Islet of Langerhans (tissue), 1 donor: ENCODE measurements around the gene NELFCD.
"Not testable (repeated sequence)": the region's sequence is repeated elsewhere in the genome, so short reads cannot be mapped to it uniquely, and the experiment has no call there.

ENCODE experiments used
- FAIRE-seq: peaks from one replicate; lab custom pipeline; 2011; peaks lifted over from hg19 to GRCh38; lab: Jason Lieb, UNC

NELFCD gene, protein sequence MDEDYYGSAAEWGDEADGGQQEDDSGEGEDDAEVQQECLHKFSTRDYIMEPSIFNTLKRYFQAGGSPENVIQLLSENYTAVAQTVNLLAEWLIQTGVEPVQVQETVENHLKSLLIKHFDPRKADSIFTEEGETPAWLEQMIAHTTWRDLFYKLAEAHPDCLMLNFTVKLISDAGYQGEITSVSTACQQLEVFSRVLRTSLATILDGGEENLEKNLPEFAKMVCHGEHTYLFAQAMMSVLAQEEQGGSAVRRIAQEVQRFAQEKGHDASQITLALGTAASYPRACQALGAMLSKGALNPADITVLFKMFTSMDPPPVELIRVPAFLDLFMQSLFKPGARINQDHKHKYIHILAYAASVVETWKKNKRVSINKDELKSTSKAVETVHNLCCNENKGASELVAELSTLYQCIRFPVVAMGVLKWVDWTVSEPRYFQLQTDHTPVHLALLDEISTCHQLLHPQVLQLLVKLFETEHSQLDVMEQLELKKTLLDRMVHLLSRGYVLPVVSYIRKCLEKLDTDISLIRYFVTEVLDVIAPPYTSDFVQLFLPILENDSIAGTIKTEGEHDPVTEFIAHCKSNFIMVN

DNA sequence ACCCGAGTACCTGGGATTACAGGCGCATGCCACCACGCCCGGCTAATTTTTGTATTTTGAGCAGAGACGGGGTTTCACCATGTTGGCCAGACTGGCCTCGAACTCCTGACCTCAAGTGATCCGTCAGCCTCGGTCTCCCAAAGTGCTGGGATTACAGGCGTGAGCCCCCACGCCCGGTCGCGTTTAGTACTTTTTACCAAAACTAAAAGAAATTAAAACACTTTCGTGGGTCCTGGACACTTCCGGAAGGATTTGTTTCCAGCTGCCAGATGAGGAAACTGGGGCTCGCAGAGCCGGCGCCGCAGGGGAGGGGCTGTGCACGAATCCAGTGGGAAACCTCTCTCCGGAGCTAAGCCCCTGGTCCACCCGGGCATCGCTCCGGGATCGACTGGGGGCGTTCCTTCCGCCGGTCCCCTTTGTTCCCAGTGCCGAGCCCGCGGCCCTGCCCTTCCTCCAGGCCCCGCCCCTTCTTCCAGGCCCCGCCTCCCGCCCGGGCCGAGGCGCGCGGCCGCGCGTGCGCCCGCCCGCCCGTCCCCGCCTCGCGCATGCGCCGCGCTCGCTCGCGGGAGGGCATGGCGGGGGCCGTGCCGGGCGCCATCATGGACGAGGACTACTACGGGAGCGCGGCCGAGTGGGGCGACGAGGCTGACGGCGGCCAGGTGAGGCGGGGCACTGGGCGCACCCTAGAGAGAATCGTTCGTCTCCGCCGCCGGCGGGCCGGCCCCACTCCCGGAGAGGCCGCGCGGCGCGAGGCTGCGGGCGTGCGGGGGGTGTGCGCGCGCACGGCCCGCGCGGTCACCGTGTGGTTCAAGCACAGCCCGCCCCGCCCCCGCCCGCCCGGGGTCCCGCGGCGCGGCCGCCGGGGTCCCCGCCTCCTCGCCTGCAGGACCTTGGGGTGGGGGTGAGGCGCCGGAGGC, at the start of gene NELFCD:
Gene NELFCD, plus strand, starts transcription at position 546 of the 917 bp plus-strand sequence. Its CDS starts 54 bp downstream, at position 600.
- no peak for FAIRE-seq

DNA sequence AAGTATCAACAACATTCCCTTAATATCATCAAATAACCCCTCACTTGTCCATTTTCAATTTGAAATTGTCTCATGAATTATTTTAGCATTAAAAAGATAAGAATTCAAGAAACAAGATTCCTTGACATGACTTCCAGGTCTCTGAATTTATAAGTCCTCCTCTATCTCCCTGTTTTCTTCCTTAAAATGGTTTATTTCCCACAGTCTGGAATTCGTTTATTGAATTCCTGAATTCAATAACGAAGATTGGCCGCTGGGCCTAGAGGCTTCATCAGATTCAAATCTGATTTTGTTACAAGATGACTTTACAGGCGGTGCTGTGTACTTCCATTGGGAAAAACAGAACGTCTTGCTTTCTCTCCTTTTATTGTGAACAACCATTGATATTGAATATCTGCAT, 48.9 kb upstream of the NELFCD start:
- no peak for FAIRE-seq

DNA sequence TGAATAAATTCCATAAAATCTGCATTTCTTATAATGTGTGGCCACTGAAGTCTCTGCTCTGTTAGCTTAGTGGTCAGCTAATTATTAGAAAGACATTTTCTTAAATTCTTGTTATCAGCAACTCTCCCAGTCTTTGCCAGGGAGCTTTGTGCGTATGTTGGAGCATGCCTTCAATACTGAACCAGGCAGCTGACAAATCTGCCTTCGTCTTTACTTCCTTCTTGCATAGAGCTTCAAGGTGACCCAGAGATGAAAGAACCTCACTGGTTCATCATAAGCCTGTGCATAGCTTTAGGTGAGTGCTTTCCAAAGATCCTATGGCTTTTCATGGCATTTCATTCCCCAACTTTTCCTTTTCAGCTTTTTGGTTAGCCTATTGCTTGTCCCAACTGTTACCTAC, 43.0 kb upstream of the NELFCD start:
- no peak for FAIRE-seq

DNA sequence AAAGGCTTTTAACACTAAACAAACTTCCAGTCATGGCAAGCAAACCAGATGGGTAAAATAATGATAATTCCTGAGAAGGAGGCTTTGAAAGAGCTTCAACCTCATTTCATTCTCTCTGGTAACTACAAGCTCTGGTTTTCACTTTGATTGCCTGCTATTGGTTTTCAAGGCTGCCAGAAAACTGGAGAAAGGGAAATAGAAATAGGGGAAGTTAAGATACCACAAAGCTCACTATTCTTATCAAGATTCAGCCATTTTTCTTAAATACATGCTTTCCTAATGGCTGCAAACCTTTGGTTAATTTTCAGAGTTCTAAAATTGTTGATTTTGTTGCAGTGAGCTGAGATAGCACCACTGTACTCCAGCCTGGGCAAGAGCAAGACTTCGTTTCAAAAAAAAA, 42.5 kb upstream of the NELFCD start:
- no peak for FAIRE-seq

DNA sequence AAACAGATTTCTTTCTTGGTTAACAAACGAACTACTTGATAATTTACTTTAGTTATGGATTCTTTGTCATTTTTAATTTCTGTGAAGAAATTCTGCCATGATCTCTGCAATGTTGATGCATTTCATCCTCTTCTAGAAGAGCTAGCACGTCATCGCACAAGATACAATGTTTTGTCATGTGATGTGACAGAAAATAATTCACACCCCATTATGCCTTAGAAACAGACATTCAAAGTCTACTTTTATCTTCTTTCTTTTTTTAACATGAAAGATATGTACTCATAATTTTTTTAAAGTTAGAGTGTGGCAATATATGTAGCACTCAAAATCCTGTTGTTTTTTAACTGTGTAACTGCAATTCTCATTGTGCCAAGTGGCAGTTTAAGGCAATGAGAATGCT, 39.6 kb upstream of the NELFCD start:
- peak; percentile 68 for FAIRE-seq

DNA sequence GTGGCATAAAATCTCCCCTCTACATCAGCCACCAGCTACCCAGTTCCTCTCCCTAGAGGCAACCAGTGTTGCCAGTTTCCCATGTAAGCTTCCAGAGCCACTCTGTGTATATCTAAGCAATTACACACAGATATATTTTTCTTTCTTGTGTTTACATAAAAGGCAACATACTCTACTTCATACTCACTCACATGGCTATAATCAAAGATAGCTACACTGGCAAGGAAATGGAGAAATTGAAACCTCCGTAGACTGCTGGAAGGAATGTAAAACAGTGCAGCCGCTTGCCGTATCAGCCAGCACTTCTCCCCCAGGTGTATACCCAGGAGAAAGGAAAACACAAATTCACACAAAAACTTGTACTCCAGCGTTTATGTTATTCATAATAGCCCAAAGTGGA, 38.5 kb upstream of the NELFCD start:
- no peak for FAIRE-seq

DNA sequence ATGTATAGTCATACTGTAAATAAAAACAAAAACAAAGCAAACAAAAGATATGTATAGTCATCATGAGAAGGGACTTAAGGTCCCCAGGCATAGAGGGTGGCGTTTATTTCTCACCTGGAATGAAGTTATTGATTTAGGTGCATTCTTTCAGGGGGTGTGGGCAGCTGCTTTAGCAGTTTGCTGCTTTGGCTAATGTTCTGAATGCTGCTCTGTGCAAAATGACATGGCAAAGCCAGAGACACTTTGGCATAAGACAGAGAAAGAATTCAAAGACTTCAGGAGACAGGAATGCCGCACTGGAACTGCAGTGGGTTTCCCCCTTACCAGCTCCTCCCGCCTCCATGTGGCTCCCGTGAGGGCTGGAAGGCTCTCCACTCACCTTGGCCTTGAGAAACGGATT, 36.4 kb upstream of the NELFCD start:
- no peak for FAIRE-seq

DNA sequence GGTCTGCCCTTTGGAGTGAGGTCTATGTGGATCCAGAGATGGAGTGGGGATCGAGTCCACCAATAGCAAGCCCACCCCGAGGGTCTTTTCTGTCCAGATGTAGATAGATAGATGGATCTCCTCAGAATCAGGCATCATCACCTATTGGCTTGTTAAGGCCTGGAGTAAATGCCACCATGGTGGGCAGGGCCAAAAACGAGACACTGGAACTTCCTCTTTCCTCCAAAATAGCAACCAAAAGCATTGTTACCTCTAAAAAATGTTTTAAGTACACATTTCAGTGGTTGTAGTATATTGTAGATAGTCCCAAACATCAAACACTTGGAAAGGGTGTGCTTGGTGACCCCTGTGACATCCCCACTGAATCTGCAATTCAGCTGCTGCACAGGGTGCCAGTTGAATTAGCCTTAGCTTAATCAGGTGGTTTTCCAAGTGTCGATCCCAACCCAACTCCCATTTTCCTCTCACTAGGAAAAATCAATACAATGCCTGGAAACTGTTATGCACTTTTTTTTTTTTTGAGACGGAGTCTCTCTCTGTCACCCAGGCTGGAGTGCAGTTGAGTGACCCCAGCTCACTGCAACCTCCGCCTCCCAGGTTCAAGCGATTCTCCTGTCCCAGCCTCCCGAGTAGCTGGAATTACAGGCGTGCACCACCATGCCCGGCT, 35.0 kb upstream of the NELFCD start:
- FAIRE-seq: no peak

DNA sequence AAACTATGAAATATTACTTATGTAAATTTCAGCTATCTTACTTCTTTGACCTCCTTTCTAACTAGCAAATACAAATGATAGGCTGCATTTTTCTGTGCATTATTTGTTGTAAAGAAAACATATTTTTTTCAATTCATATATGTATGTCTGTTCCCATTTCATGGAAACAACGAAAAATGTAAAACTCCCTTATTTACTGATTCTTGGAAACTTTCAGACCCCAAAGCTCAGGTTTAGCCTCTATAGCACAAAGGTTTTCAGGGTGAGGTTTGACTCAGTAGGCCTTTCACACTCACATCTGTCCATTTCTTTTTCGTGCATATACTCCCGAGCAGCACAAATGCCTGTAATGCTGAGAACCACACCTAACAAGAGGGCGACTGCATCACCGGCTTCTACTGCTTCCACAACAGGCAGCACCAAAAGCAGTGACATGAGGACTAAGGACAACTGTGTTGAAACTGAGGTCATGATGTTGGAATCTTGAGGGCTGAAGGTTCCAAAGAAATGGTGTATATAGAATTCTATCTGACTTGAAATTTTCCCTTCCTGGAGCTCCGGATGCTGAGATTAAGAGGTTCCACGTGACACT, 33.2 kb upstream of the NELFCD start:
- FAIRE-seq: not testable (repeated sequence)

DNA sequence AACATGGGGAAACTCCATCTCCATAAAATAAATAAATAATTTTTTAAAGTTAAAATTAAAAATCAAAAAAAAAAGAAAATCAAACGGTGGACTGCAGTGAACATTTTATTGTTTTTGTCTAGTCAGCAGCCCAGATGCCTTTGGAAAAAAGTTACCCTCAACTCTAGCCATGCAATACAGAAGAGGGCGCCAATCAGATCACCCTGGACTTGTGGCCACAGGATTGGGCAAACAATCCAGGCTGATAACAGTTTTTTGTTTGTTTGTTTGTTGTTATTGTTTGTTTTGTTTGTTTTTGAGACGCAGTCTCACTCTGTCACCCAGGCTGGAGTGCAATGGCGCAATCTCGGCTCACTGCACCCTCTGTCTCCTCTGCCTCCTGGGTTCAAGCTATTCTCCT, 30.5 kb upstream of the NELFCD start:
- no peak for FAIRE-seq

DNA sequence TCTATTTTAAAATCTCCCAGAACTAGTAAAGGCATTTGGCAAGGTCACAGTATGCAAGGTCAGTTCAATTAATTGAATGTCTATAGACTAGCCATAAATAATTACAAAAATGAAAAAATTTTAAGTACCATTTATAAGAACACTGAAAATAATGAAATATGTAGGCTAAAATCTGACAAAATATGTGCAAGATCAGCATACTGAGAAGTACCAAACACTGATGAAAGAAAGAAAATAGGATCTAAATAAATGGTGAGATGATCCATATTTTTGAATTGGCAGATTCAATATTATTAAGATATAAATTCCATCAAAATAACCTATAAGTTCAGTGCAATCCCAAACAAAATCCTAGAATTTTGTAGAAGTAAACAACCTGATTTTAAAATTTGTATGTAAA, 28.0 kb upstream of the NELFCD start:
- no peak for FAIRE-seq

DNA sequence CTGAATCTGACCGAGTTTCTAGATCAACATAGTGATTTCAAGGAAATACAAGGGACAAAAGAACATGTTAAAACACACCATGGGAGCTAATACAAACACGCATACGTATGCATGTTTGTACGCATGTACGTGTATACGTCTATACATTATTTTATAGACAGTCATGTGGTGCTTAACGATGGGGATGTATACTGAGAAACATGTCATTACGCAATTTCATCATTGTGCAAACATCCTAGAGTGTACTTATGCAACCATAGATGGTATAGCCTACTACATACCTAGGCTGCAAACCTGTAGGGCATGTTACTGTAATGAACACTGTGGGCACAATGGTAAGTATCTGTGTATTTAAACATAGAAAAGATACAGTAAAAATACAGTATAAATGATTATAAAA, 25.0 kb upstream of the NELFCD start:
- no peak for FAIRE-seq

DNA sequence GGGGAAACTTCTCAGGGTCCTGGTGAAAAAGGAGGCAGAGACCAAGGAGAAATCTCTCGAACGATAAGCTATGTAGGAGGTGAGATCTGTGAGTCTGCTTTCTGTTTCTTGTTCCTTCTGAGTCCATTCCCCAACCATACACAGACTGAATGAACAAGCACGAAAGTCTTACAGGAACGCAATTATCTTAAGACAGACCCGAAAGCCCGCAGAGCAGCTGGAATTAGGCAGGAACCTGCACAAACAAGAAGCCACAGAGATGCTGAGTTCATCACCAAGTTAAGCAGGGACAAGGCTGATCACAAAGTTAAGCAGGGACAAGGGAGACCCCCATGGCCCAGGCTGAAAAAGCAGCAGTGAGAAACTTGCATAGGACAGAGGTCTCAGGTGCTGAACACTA, 21.4 kb upstream of the NELFCD start:
- FAIRE-seq: no peak

DNA sequence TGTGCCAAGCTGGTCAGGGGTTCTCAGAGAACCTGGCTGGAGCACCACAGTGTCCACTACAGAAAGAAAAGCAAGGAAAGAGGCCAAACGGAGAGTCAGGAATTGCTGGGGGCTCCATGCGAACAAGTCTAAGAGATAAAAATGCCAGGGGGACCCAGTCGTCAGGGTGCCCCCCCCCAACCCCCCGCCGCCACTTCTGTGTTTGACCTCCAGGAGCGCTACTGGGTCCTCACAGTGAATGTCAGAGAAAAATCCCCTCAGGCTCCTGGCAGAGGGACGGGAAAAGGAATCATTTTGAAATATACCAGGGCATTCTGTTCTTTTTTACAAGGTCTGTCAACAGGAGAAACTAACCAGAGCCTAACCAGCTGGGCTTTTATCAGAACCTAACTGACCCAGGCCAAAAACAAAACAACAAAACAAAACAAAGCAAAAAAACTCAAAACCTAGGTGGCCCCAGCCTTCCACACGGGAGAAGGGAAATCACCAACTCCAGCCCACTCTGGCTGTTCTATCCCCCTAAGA, 17.9 kb upstream of the NELFCD start:
- FAIRE-seq: no peak

DNA sequence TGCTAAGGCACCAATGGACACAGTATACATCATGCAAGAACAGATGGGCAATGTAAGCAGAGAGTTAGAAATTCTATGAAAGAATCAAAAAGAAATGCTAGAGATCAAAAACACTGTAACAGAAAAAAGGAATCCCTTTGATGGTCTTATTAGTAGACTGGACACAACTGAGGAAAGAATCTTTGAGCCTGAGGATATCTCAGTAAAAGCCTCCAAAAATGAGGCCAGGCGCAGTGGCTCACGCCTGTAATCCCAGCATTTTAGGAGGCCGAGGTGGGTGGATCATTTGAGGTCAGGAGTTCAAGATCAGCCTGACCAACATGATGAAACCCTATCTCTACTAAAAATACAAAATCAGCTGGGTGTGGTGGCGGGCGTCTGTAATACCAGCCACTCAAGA, 17.1 kb upstream of the NELFCD start:
- not testable (repeated sequence) for FAIRE-seq

DNA sequence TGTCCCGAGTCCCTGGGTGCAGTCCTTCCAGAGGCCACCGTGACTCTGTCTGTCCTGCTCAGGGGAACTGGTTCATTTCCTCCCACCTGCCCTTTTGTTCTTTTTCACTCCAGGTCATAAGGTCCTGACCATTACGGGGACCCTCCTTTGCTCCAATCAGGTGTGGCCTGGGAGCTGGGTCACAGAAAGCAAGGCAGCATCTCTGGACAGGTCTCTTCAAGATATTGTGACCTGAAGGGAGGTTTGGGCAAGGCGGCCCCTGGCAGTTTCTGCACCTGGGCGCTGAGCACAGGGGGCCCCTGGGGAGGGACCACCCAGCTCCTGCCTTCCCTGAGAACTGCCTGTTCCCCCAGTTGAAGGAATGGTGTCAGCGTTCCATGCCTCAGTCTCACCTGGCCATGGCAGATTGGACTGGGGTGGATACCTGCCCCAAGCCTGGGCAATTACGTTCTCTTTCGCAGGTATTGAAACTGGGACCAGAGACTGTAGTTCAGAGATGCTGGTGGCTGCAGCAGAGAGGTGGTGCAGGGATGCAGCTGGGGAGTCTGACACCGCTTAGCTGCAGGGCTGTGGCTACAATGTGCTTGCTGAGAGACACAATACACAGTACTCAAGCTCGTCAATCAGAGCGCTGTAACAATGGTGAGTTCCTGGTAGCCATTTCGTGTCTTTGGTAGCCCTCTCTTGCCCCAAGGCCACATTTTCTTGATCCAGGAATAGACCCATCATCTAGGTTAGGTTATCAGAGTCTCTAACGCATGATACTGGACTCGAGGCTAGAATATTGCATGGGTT, 15.6 kb upstream of the NELFCD start:
- no peak for FAIRE-seq

DNA sequence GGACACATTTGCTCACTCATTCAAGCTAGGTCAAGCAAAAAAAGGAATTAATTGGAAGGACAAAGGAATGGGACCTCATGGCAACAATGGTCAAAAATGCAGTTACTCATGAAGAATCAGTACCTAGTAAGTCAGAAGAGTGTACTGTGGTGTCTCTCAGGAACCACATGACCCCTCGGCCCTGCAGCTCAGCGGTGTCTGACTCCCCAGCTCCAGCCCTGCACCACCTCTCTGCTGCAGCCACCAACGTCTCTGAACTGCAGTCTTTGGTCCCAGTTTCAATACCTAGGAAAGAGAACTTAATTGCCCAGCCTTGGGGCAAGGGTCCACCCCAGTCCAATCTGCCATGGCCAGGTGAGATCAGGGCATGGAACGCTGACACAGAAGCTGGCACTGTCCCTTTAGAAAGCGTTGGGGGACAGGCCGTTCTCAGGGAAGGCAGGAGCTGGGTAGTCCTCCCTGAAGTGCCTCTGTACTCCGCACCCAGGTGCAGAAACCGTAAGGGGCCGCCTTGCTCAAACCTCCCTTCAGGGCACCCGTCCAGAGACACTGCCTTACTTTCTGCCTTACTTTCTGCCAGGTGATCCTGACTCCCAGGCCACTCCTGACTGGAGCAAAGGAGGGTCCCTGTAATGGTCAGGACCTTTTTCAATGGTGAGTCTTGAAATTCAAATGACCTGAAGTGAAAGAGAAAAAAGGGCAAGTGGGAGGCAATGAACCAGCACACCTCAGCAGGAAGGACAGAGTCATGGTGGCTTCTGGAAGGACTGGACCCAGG, 13.2 kb upstream of the NELFCD start:
- no peak for FAIRE-seq

DNA sequence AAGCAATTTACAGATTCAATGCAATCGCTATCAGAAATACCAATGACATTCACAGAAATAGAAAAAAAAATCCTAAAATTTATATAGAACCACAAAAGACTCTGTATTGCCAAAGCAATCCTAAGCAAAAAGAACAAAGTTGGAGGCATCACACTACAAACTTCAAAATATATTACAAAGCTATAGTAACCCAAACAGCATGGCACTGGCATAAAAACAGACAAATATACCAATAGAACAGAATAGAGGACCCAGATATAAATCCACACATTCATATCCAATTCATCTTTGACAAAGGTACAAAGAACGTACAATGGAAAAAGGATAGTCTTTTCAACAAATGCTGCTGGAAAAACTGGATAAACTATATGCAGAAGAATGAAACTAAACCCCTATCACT, 11.6 kb upstream of the NELFCD start:
- no peak for FAIRE-seq

DNA sequence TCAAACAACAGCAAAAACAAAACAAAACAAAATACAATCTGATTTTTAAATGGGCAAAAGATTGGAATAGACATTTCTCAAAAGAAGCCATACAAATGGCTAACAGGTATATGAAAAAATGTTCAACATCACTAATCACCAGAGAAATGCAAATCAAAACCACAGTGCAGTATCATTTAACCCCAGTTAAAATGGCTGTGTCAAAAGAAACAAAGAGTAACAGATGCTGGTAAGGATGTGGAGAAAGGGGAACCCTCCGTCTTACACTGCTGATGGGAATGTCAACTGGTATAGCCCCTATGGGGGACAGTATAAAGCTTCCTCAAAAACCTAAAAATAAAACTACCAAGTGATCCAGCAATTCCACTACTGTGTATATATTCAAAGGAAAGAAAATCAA, 10.9 kb upstream of the NELFCD start:
- no peak for FAIRE-seq

DNA sequence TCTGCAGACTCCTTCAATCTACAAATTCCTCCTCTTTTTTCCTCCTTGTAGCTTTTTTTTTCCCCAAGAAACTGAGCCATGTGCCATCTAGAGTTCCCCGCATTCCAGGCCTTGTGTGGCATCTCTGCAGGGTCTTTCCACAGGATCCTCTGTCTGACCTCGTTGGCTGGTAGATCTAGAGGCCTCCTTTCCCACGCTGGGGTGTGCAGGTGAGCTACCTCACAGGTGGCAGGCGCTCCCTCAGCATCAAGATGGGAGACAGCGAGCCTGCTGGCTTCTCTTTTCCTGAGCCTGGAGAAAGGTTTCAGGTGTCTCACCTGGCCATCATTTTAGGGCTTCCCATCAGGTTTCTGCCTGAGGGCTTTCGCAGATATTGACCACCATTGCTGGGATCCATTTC, 9.6 kb upstream of the NELFCD start:
- no peak for FAIRE-seq
